IMR-90 (cell line): ENCODE measurements around the gene TXNDC8. TPM values are rescaled to one million over a fixed set of nuclear protein-coding genes. Genes with fewer than 3 reads are reported as not detected.

Source experiments
- ATAC-seq: fragments of 200-7000 bp; cut with Tn5 transposase; 2 replicates; pipeline ENCODE4 v1.9.1; 2020; ENCODE audit warnings: low read depth, mild to moderate bottlenecking, moderate library complexity
- BruUV-seq: library from RNA; stranded (reverse); fragments of 400-500 nt; replicated peaks from 2 replicates; lab custom pipeline; 2021; lab: Mats Ljungman, UMichigan
- CTCF ChIA-PET: fragments of 300-600 bp; formaldehyde crosslinking; extraction: SDS; loops from one replicate; lab custom pipeline; 2021; ENCODE audit warnings: antibody characterized with exemption; lab: Yijun Ruan, JAX
- POLR2A ChIA-PET: fragments of 300-600 bp; sonication (Branson Sonifier 250); formaldehyde crosslinking; loops from one replicate; lab custom pipeline; 2022; ENCODE audit warnings: antibody characterized with exemption; ENCODE audit not compliant: unreplicated experiment; lab: Charles Lee
- DNase-seq: peaks from one replicate; pipeline ENCODE4 v3.0.0; 2013
- H2AFZ ChIP-seq: replicated peaks from 2 replicates; pipeline ENCODE3; 2013; ENCODE audit warnings: low read length, mild to moderate bottlenecking; ENCODE audit not compliant: poor library complexity
- H2AK5ac ChIP-seq: 2 replicates; pipeline ENCODE4 v1.6.1; 2013; ENCODE audit warnings: low read depth, low read length, inconsistent platforms
- H2AK9ac ChIP-seq: replicated peaks from 2 replicates; pipeline ENCODE3; 2013; ENCODE audit warnings: mild to moderate bottlenecking, low read depth, low read length, moderate library complexity; ENCODE audit not compliant: poor library complexity
- H2BK120ac ChIP-seq: 2 replicates; pipeline ENCODE4 v1.6.1; 2013; ENCODE audit warnings: low read depth, low read length, inconsistent platforms
- H2BK15ac ChIP-seq: 3 replicates; pipeline ENCODE4 v1.6.1; 2013; ENCODE audit warnings: low read depth, low read length, inconsistent platforms
- H2BK20ac ChIP-seq: 2 replicates; pipeline ENCODE4 v1.6.1; 2013; ENCODE audit warnings: low read depth, mild to moderate bottlenecking, inconsistent platforms, low read length, moderate library complexity
- H2BK5ac ChIP-seq: 2 replicates; pipeline ENCODE4 v1.6.1; 2013; ENCODE audit warnings: mild to moderate bottlenecking, low read depth, low read length, inconsistent platforms; ENCODE audit not compliant: poor library complexity, severe bottlenecking
- H3K14ac ChIP-seq: replicated peaks from 2 replicates; pipeline ENCODE4 v1.6.1; 2013; ENCODE audit warnings: low read depth, low read length, inconsistent platforms
- H3K18ac ChIP-seq: 2 replicates; pipeline ENCODE4 v1.6.1; 2013; ENCODE audit warnings: low read depth, low read length, control low read depth
- H3K23ac ChIP-seq: 2 replicates; pipeline ENCODE4 v1.6.1; 2013; ENCODE audit warnings: low read depth, low read length, inconsistent platforms
- H3K27ac ChIP-seq: 2 replicates; pipeline ENCODE4 v1.5.1; 2013; ENCODE audit warnings: mild to moderate bottlenecking, control low read depth, low read length; ENCODE audit not compliant: insufficient read depth
- H3K27me3 ChIP-seq: 2 replicates; pipeline ENCODE4 v1.6.1; 2013; ENCODE audit warnings: low read length; ENCODE audit not compliant: control insufficient read depth, insufficient read depth
- H3K36me3 ChIP-seq: 2 replicates; pipeline ENCODE4 v1.6.1; 2013; ENCODE audit warnings: low read length, mixed read lengths; ENCODE audit not compliant: control insufficient read depth, insufficient read depth
- H3K4ac ChIP-seq: 2 replicates; pipeline ENCODE4 v1.6.1; 2013; ENCODE audit warnings: low read depth, low read length, inconsistent platforms
- H3K4me1 ChIP-seq: 2 replicates; pipeline ENCODE4 v1.6.1; 2013; ENCODE audit warnings: low read length, mixed read lengths; ENCODE audit not compliant: control insufficient read depth, insufficient read depth
- H3K4me2 ChIP-seq: 2 replicates; pipeline ENCODE4 v1.6.1; 2013; ENCODE audit warnings: low read depth, mild to moderate bottlenecking, control low read depth, low read length, moderate library complexity
- H3K4me3 ChIP-seq: 2 replicates; pipeline ENCODE4 v1.5.1; 2013; ENCODE audit warnings: low read depth, mild to moderate bottlenecking, control low read depth, low read length, moderate library complexity; ENCODE audit not compliant: insufficient read depth
- H3K56ac ChIP-seq: 2 replicates; pipeline ENCODE4 v1.6.1; 2013; ENCODE audit warnings: low read length, inconsistent platforms; ENCODE audit not compliant: insufficient read depth; ENCODE audit errors: extremely low read depth
- H3K79me1 ChIP-seq, 2 experiments: 2 replicates each; pipeline ENCODE4 v1.6.1; 2013; ENCODE audit warnings: low read length in 2 of 2, inconsistent platforms in 1 of 2, low read depth in 1 of 2
- H3K9ac ChIP-seq: 2 replicates; pipeline ENCODE4 v1.6.1; 2013; ENCODE audit warnings: low read depth, low read length, control low read depth
- H3K9me1 ChIP-seq: 2 replicates; pipeline ENCODE4 v1.6.1; 2013; ENCODE audit warnings: low read length, inconsistent platforms; ENCODE audit not compliant: insufficient read depth
- H3K9me3 ChIP-seq: 2 replicates; pipeline ENCODE4 v1.6.1; 2013; ENCODE audit warnings: low read length; ENCODE audit not compliant: control insufficient read depth, insufficient read depth
- H4K20me1 ChIP-seq: 2 replicates; pipeline ENCODE4 v1.6.1; 2013; ENCODE audit warnings: low read length, inconsistent platforms; ENCODE audit not compliant: insufficient read depth
- H4K5ac ChIP-seq: 2 replicates; pipeline ENCODE4 v1.6.1; 2013; ENCODE audit warnings: mild to moderate bottlenecking, low read depth, low read length, control low read depth
- H4K8ac ChIP-seq, 2 experiments: 2 replicates each; pipeline ENCODE4 v1.6.1; 2013; ENCODE audit warnings: low read depth in 2 of 2, low read length in 2 of 2, control low read depth in 1 of 2, inconsistent platforms in 1 of 2
- H4K91ac ChIP-seq: 2 replicates; pipeline ENCODE4 v1.6.1; 2013; ENCODE audit warnings: low read depth, low read length, inconsistent platforms; ENCODE audit not compliant: insufficient read depth
- CTCF ChIP-seq: conservative IDR thresholded peaks from 2 replicates; pipeline ENCODE4 v1.5.1; 2012; ENCODE audit warnings: mild to moderate bottlenecking, low read depth, low read length, improper control_type of control experiment
- MAFK ChIP-seq: IDR thresholded peaks from 2 replicates; pipeline ENCODE4 v1.6.1; 2012; ENCODE audit warnings: low read depth, low read length, improper control_type of control experiment
- MXI1 ChIP-seq: IDR thresholded peaks from 2 replicates; pipeline ENCODE4 v1.6.1; 2012; ENCODE audit warnings: low read depth, mild to moderate bottlenecking, low read length, moderate library complexity, borderline replicate concordance
- POLR2A ChIP-seq: IDR thresholded peaks from 2 replicates; pipeline ENCODE4 v1.6.1; 2012; ENCODE audit warnings: mild to moderate bottlenecking, low read depth, low read length
- USF2 ChIP-seq: fragments of 150-350 bp; IDR thresholded peaks from 2 replicates; pipeline ENCODE4 v1.6.1; 2017; ENCODE audit warnings: mild to moderate bottlenecking, antibody characterized with exemption, low read length, low read depth
- WGBS, 2 experiments: methylation state at CpG; one replicate each; pipeline versions ENCODE4 v1.1.5 to v1.1.7; 2013; ENCODE audit warnings: missing lambda C conversion rate in 2 of 2; ENCODE audit not compliant: insufficient read length in 1 of 2; ENCODE audit errors: extremely low coverage in 2 of 2; 5-methylcytosine and 5-hydroxymethylcytosine counted together
- dilution Hi-C: fragments of 300-500 bp; cut with HindIII; formaldehyde crosslinking; loops from one replicate; pipeline ENCODE4 v1.14.3; 2018; ENCODE audit warnings: low sequenced_read_pairs; ENCODE audit not compliant: unreplicated experiment
- in situ Hi-C: fragments of 300-500 bp; cut with MboI; formaldehyde crosslinking; loops from 3 replicates; pipeline ENCODE4 v1.14.3; 2019; ENCODE audit warnings: low sequenced_read_pairs, inconsistent platforms, mixed read lengths
- intact Hi-C: fragments of 100-400 bp; cut with micrococcal nuclease; formaldehyde crosslinking; loops from 2 replicates; pipeline ENCODE4 v1.10.0; 2022
- polyA plus RNA-seq, 3 experiments: library from polyadenylated mRNA; depleted of rRNA; stranded (reverse); fragments of >200 nt; gene quantifications; 2 replicates each; pipeline ENCODE4 v1.2.3, GENCODE V29; 2012; ENCODE audit warnings: low replicate concordance in 1 of 3
- total RNA-seq: library from RNA; depleted of rRNA; stranded (reverse); fragments of >200 nt; gene quantifications from 2 replicates; pipeline ENCODE4 v1.2.3, GENCODE V29; 2012

TXNDC8 gene
- total and polyA plus RNA-seq, 2 of the 4 experiments (the other 2 are of a cell fraction), result not detected

- dilution Hi-C loops, result no loop called here
- DNase-seq, result no peak
- Histone ChIP-seq H2BK120ac (no peak overlapping the region), H2BK5ac (no peak overlapping the region), H2AK5ac (no peak overlapping the region), H4K8ac (no peak overlapping the region), H3K4me2 (no peak overlapping the region), H3K23ac (no peak overlapping the region), H3K56ac (no peak overlapping the region), H3K14ac (no peak overlapping the region), H4K91ac (no peak overlapping the region), H2AK9ac (no peak overlapping the region), H4K20me1 (no peaks in the 10 kb centered on the region), H3K4me3 (no peak overlapping the region), H3K27ac (no peak overlapping the region), H3K36me3 (no peaks in the 10 kb centered on the region), H3K27me3 (no peaks in the 10 kb centered on the region; the same call in 1 of the 2 replicates), H2BK20ac (no peak overlapping the region), H3K18ac (no peak overlapping the region), H3K4me1 (no peaks in the 10 kb centered on the region), H3K9me1 (no peaks in the 10 kb centered on the region), H4K5ac (no peak overlapping the region), H3K79me1 (no peaks in the 10 kb centered on the region), H2BK15ac (no peak overlapping the region), H3K4ac (no peak overlapping the region), H3K9ac (no peak overlapping the region), H2AFZ (no peak overlapping the region), H3K9me3 (peaks cover 2% of the 10 kb centered on the region; the same call in 1 of the 2 replicates)
- in situ Hi-C loops, result loop anchor here (25.0 kb wide), 1 partner anchor 1030 kb away; the partner anchor contains the start of gene OR2K2
- no peak for TF ChIP-seq CTCF
- no peak for TF ChIP-seq POLR2A
- no peak for TF ChIP-seq MXI1
- no peak for TF ChIP-seq MAFK
- no peak for TF ChIP-seq USF2
- BruUV-seq, result no TSS peak
- no peak for ATAC-seq
- WGBS, 2 experiments, result no CpG with 5 or more reads among the region's 1 CpG
- intact Hi-C loops, result no loop called here
- ChIA-PET CTCF (no interaction called here), POLR2A (no interaction called here)
Measured at GRCh38 chr9:110307191-110307590, 30.5 kb downstream of the TXNDC8 start.
